ENCODE data around the gene TLR2.
"Not testable (repeated sequence)": the region's sequence is repeated elsewhere in the genome, so short reads cannot be mapped to it uniquely, and the experiment has no call there.

The TLR2 gene

GRCh38 chr4:153646978-153647377 is 37.1 kb upstream of the TLR2 start:
- H3K4me1 Mint-ChIP-seq = peaks cover 13% of the 10 kb centered on the region
- H3K9me3 Mint-ChIP-seq = no peaks in the 10 kb centered on the region
- no peak overlapping the region for H3K4me3 Mint-ChIP-seq
- no peak for DNase-seq (ENCODE audit: low spot score in 2 of 2)
- no peaks in the 10 kb centered on the region for H3K27me3 Mint-ChIP-seq
- H3K36me3 Mint-ChIP-seq (ENCODE audit: insufficient read depth) = peaks cover 2% of the 10 kb centered on the region
- no peak for ATAC-seq (replicated peaks; ENCODE audit: extremely low read depth, poor library complexity, severe bottlenecking)
- H3K27ac Mint-ChIP-seq (ENCODE audit: low read depth) = no peak overlapping the region

- Mint-ChIP-seq H3K27ac (ENCODE audit: low read depth) (no peak overlapping the region), H3K4me3 (no peak overlapping the region), H3K27me3 (no peaks in the 10 kb centered on the region), H3K36me3 (ENCODE audit: insufficient read depth) (peaks cover 2% of the 10 kb centered on the region), H3K9me3 (no peaks in the 10 kb centered on the region), H3K4me1 (peaks cover 13% of the 10 kb centered on the region)
- ATAC-seq (replicated peaks; ENCODE audit: extremely low read depth, poor library complexity, severe bottlenecking) = no peak
- DNase-seq (ENCODE audit: low spot score in 2 of 2) = no peak
Measured at GRCh38 chr4:153647975-153648374, 36.1 kb upstream of the TLR2 start.

GRCh38 chr4:153649572-153649991 is 34.5 kb upstream of the TLR2 start:
- peaks cover 2% of the 10 kb centered on the region for H3K27me3 Mint-ChIP-seq
- H3K4me1 Mint-ChIP-seq = peaks cover 13% of the 10 kb centered on the region
- H3K9me3 Mint-ChIP-seq = no peaks in the 10 kb centered on the region
- H3K4me3 Mint-ChIP-seq = no peak overlapping the region
- ATAC-seq (replicated peaks; ENCODE audit: extremely low read depth, poor library complexity, severe bottlenecking) = no peak
- H3K27ac Mint-ChIP-seq (ENCODE audit: low read depth) = no peak overlapping the region
- H3K36me3 Mint-ChIP-seq (ENCODE audit: insufficient read depth) = peaks cover 2% of the 10 kb centered on the region
- DNase-seq (ENCODE audit: low spot score in 2 of 2) = no peak

GRCh38 chr4:153651116-153651515 is 33.0 kb upstream of the TLR2 start:
- no peak overlapping the region for H3K4me3 Mint-ChIP-seq
- peaks cover 13% of the 10 kb centered on the region for H3K4me1 Mint-ChIP-seq
- H3K36me3 Mint-ChIP-seq (ENCODE audit: insufficient read depth) = no peaks in the 10 kb centered on the region
- DNase-seq (ENCODE audit: low spot score in 2 of 2) = no peak
- no peaks in the 10 kb centered on the region for H3K9me3 Mint-ChIP-seq
- peaks cover 18% of the 10 kb centered on the region for H3K27me3 Mint-ChIP-seq
- ATAC-seq (replicated peaks; ENCODE audit: extremely low read depth, poor library complexity, severe bottlenecking) = no peak
- H3K27ac Mint-ChIP-seq (ENCODE audit: low read depth) = peak overlapping the region; percentile 65

- ATAC-seq (replicated peaks; ENCODE audit: extremely low read depth, poor library complexity, severe bottlenecking) (peak; percentile 86), DNase-seq (ENCODE audit: low spot score in 2 of 2) (no peak)
- Mint-ChIP-seq H3K36me3 (ENCODE audit: insufficient read depth) (no peaks in the 10 kb centered on the region), H3K27ac (ENCODE audit: low read depth) (peak overlapping the region; percentile 65), H3K9me3 (no peaks in the 10 kb centered on the region), H3K4me1 (peaks cover 13% of the 10 kb centered on the region), H3K4me3 (no peak overlapping the region), H3K27me3 (peaks cover 19% of the 10 kb centered on the region)
Measured at GRCh38 chr4:153651587-153651986, 32.5 kb upstream of the TLR2 start.

- H3K4me3 Mint-ChIP-seq = no peak overlapping the region
- H3K27me3 Mint-ChIP-seq = peaks cover 19% of the 10 kb centered on the region
- H3K9me3 Mint-ChIP-seq = no peaks in the 10 kb centered on the region
- H3K27ac Mint-ChIP-seq (ENCODE audit: low read depth) = no peak overlapping the region
- peaks cover 13% of the 10 kb centered on the region for H3K4me1 Mint-ChIP-seq
- DNase-seq (ENCODE audit: low spot score in 2 of 2) (no peak), ATAC-seq (replicated peaks; ENCODE audit: extremely low read depth, poor library complexity, severe bottlenecking) (no peak)
- H3K36me3 Mint-ChIP-seq (ENCODE audit: insufficient read depth) = no peaks in the 10 kb centered on the region
Measured at GRCh38 chr4:153652051-153652784, 31.9 kb upstream of the TLR2 start.

- no peak overlapping the region for H3K27ac Mint-ChIP-seq (ENCODE audit: low read depth)
- H3K4me3 Mint-ChIP-seq = no peak overlapping the region
- no peaks in the 10 kb centered on the region for H3K36me3 Mint-ChIP-seq (ENCODE audit: insufficient read depth)
- peaks cover 7% of the 10 kb centered on the region for H3K4me1 Mint-ChIP-seq
- DNase-seq (ENCODE audit: low spot score in 2 of 2) (no peak), ATAC-seq (replicated peaks; ENCODE audit: extremely low read depth, poor library complexity, severe bottlenecking) (no peak)
- peaks cover 41% of the 10 kb centered on the region for H3K27me3 Mint-ChIP-seq
- no peaks in the 10 kb centered on the region for H3K9me3 Mint-ChIP-seq
Measured at GRCh38 chr4:153655002-153655541, 29.0 kb upstream of the TLR2 start.

GRCh38 chr4:153655928-153656327 is 28.2 kb upstream of the TLR2 start:
- H3K27ac Mint-ChIP-seq (ENCODE audit: low read depth) = no peak overlapping the region
- H3K9me3 Mint-ChIP-seq = no peaks in the 10 kb centered on the region
- no peaks in the 10 kb centered on the region for H3K36me3 Mint-ChIP-seq (ENCODE audit: insufficient read depth)
- no peak overlapping the region for H3K4me3 Mint-ChIP-seq
- ATAC-seq (replicated peaks; ENCODE audit: extremely low read depth, poor library complexity, severe bottlenecking) (no peak), DNase-seq (ENCODE audit: low spot score in 2 of 2) (no peak)
- peaks cover 7% of the 10 kb centered on the region for H3K4me1 Mint-ChIP-seq
- peaks cover 41% of the 10 kb centered on the region for H3K27me3 Mint-ChIP-seq

- H3K9me3 Mint-ChIP-seq = peaks cover 5% of the 10 kb centered on the region
- DNase-seq (ENCODE audit: low spot score in 2 of 2) (no peak), ATAC-seq (replicated peaks; ENCODE audit: extremely low read depth, poor library complexity, severe bottlenecking) (no peak)
- H3K4me1 Mint-ChIP-seq = no peaks in the 10 kb centered on the region
- H3K4me3 Mint-ChIP-seq = no peak overlapping the region
- H3K27me3 Mint-ChIP-seq = peaks cover 31% of the 10 kb centered on the region
- no peaks in the 10 kb centered on the region for H3K36me3 Mint-ChIP-seq (ENCODE audit: insufficient read depth)
- H3K27ac Mint-ChIP-seq (ENCODE audit: low read depth) = no peak overlapping the region
Measured at GRCh38 chr4:153661215-153661822, 22.8 kb upstream of the TLR2 start.

GRCh38 chr4:153661908-153662307 is 22.2 kb upstream of the TLR2 start:
- no peak overlapping the region for H3K27ac Mint-ChIP-seq (ENCODE audit: low read depth)
- no peaks in the 10 kb centered on the region for H3K4me1 Mint-ChIP-seq
- H3K36me3 Mint-ChIP-seq (ENCODE audit: insufficient read depth) = no peaks in the 10 kb centered on the region
- peaks cover 36% of the 10 kb centered on the region for H3K27me3 Mint-ChIP-seq
- no peak overlapping the region for H3K4me3 Mint-ChIP-seq
- ATAC-seq (replicated peaks; ENCODE audit: extremely low read depth, poor library complexity, severe bottlenecking) = no peak
- DNase-seq (ENCODE audit: low spot score in 2 of 2) = no peak
- H3K9me3 Mint-ChIP-seq = peaks cover 5% of the 10 kb centered on the region

GRCh38 chr4:153663667-153664066 is 20.4 kb upstream of the TLR2 start:
- ATAC-seq (replicated peaks; ENCODE audit: extremely low read depth, poor library complexity, severe bottlenecking) = no peak
- H3K9me3 Mint-ChIP-seq = peaks cover 5% of the 10 kb centered on the region
- H3K4me1 Mint-ChIP-seq = no peaks in the 10 kb centered on the region
- no peak overlapping the region for H3K4me3 Mint-ChIP-seq
- peaks cover 1% of the 10 kb centered on the region for H3K36me3 Mint-ChIP-seq (ENCODE audit: insufficient read depth)
- DNase-seq (ENCODE audit: low spot score in 2 of 2) = no peak
- no peak overlapping the region for H3K27ac Mint-ChIP-seq (ENCODE audit: low read depth)
- peaks cover 40% of the 10 kb centered on the region for H3K27me3 Mint-ChIP-seq

- H3K4me1 Mint-ChIP-seq; H3K4me3 Mint-ChIP-seq; H3K27ac Mint-ChIP-seq (ENCODE audit: low read depth); ATAC-seq (replicated peaks; ENCODE audit: extremely low read depth, poor library complexity, severe bottlenecking); H3K9me3 Mint-ChIP-seq; DNase-seq (ENCODE audit: low spot score in 2 of 2); H3K36me3 Mint-ChIP-seq (ENCODE audit: insufficient read depth): not testable (repeated sequence)
- H3K27me3 Mint-ChIP-seq = peaks cover 44% of the 10 kb centered on the region
Measured at GRCh38 chr4:153666505-153666904, 17.6 kb upstream of the TLR2 start.

- Mint-ChIP-seq H3K36me3 (ENCODE audit: insufficient read depth) (peaks cover 1% of the 10 kb centered on the region), H3K27me3 (peaks cover 61% of the 10 kb centered on the region), H3K4me3 (no peak overlapping the region), H3K27ac (ENCODE audit: low read depth) (no peak overlapping the region), H3K4me1 (no peaks in the 10 kb centered on the region), H3K9me3 (no peaks in the 10 kb centered on the region)
- ATAC-seq (replicated peaks; ENCODE audit: extremely low read depth, poor library complexity, severe bottlenecking) (no peak), DNase-seq (ENCODE audit: low spot score in 2 of 2) (no peak)
Measured at GRCh38 chr4:153668647-153669046, 15.4 kb upstream of the TLR2 start.
